Heart left ventricle (tissue), 13 donors: ENCODE results near the gene MN1.

Experiments
- CTCF ChIP-seq, 12 donors: fragments of 200-600 bp; sonication (generic) in 4 of 12; IDR thresholded peaks; one replicate each; pipeline versions ENCODE4 v1.5.0 to v1.8.0; 2018 to 2022; ENCODE audit warnings: antibody characterized with exemption in 12 of 12, mild to moderate bottlenecking in 5 of 12
- POLR2A ChIP-seq, 2 donors: fragments of 450-650 bp; IDR thresholded peaks; one replicate each; pipeline ENCODE4 v1.6.1; 2017; ENCODE audit warnings: antibody characterized with exemption in 2 of 2, mild to moderate bottlenecking in 2 of 2, moderate library complexity in 2 of 2
- donor health status: ischemic (EF 13 %, LVEDD 7.1; RV severe dilation, severe dysfunction).
- donor health status: DM: no; HTN: yes; CAD: no.
- donor health status: DM: no; HTN: no; CAD: no.
- donor health status: ischemic (EF 25% LVEDD 6.9; RV normal size, moderate dysfunction).
- donor health status: ischemic (EF 25% LVEDD 5.7; RV mildly dilated, moderate dysfunction).
- donor health status: ischemic (EF 35%, LVEDD 5.7; RV mildly dilated, moderate dysfunction).
- donor health status: nonischemic (EF 11% LVEDD 7.7; RV severe dilation, severe dysfunction).
- donor health status: DM: yes; HTN: yes; CAD: no.
- donor health status: PGD.
- donor health status: ischemic (EF 29% LVEDD 5.4; RV normal size, mild dysfunction).
- donor health status: nonischemic (EF 23%, LVEDD 6.1; RV moderate dilation, normal function).

DNA sequence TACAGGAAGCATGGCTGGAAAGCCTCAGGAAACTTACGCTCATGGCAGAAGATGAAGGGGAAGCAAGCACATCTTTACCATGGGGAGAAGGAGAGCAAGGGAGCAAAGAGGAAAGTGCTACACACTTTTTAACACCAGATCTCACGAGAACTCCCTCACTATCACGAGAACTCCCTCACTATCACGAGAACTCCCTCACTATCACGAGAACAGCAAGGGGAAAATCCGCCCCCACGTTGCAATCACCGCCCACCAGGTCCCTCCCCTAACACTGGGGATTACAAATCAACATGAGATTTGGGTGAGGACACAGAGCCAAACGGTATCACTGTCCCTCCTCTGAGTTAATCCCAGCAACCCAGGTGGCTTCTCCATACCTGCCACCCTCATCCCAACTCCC is 84.5 kb downstream of the MN1 start:
- TF ChIP-seq CTCF (IDR thresholded peaks at IDR 0.05) (no peak), POLR2A (IDR thresholded peaks at IDR 0.05) (no peak)
